Measurements from ENCODE around the gene COPRS.

GRCh38 chr17:31830971-31831858, 27.8 kb downstream of the COPRS start:
- TF ChIP-seq POLR2A (IDR thresholded peaks at IDR 0.05) (no peak), CTCF (IDR thresholded peaks at IDR 0.05) (no peak)

All from testis (tissue), 2 donors.